Choroid plexus epithelial cell (primary cell): ENCODE data around the gene EXOSC2.
"Not testable (repeated sequence)": the region's sequence is repeated elsewhere in the genome, so short reads cannot be mapped to it uniquely, and the experiment has no call there.

Experiments
- DNase-seq: peaks from one replicate; pipeline ENCODE4 v3.0.0-alpha.2; 2010; ENCODE audit warnings: low read depth
- H3K4me3 ChIP-seq: 2 replicates; pipeline ENCODE4 v1.5.1; 2011; ENCODE audit warnings: low read depth, mild to moderate bottlenecking, control low read depth, low read length, moderate library complexity
- CTCF ChIP-seq: conservative IDR thresholded peaks from 2 replicates; pipeline ENCODE4 v1.5.1; 2011; ENCODE audit warnings: low read depth, mild to moderate bottlenecking, control low read depth, inconsistent platforms, low read length, moderate library complexity

The EXOSC2 gene

GRCh38 chr9:130680836-130681768 is 12.5 kb upstream of the EXOSC2 start:
- peak; percentile 87 for DNase-seq
- peak overlapping the region; percentile 59 for H3K4me3 ChIP-seq
- TF ChIP-seq CTCF, result no peak

- H3K4me3 ChIP-seq, result peak overlapping the region; percentile 48
- no peak for TF ChIP-seq CTCF
- DNase-seq, result no peak
Observed at GRCh38 chr9:130681769-130682420, 11.7 kb upstream of the EXOSC2 start.

GRCh38 chr9:130682421-130683121 is 11.0 kb upstream of the EXOSC2 start:
- DNase-seq, result peak; percentile 72
- peak; percentile 91 for TF ChIP-seq CTCF
- H3K4me3 ChIP-seq, result peak overlapping the region; percentile 20

- no peak overlapping the region for H3K4me3 ChIP-seq
- no peak for TF ChIP-seq CTCF
- DNase-seq, result no peak
Observed at GRCh38 chr9:130685104-130685503, 8.5 kb upstream of the EXOSC2 start.

- not testable (repeated sequence) for DNase-seq, H3K4me3 ChIP-seq
Observed at GRCh38 chr9:130685945-130686344, 7.6 kb upstream of the EXOSC2 start.

GRCh38 chr9:130687615-130688014 is 6.0 kb upstream of the EXOSC2 start:
- DNase-seq, result no peak
- no peak for TF ChIP-seq CTCF
- no peak overlapping the region for H3K4me3 ChIP-seq

GRCh38 chr9:130688072-130688471 is 5.5 kb upstream of the EXOSC2 start:
- TF ChIP-seq CTCF, result no peak
- no peak overlapping the region for H3K4me3 ChIP-seq
- no peak for DNase-seq
